ENCODE measurements around the gene FRMD1.

The FRMD1 gene

GRCh38 chr6:168110437-168110836 is 31.4 kb upstream of the FRMD1 start:
- no peak for DNase-seq

DNA sequence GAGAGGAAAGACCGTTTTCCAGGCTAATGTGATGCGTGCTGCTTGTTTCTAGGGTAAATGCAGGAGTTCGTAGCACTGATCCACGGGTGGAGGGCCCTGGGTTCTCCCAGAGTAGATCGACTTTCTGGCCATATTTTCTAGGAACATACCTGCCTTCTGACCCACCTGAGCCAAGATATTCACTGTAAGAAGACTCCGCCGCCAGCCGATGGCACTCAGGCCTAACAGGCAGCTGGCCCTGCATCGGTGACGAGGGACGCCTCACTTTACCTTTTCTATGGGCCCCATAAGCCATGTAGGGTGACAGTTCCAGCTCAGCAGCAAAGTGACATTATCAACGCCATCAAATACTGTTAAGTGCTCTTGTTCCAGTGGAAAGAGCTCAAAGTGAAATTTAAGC is 30.2 kb upstream of the FRMD1 start:
- peak; percentile 2 for DNase-seq

- DNase-seq, result no peak
These were observed 28.4 kb upstream of the FRMD1 start for GRCh38 chr6:168107191-168107983.

GRCh38 chr6:168106633-168107005 is 27.6 kb upstream of the FRMD1 start:
- no peak for DNase-seq

- DNase-seq, result no peak
These were observed 27.0 kb upstream of the FRMD1 start for GRCh38 chr6:168105813-168106632.

- peak; percentile 3 for DNase-seq
These were observed 25.6 kb upstream of the FRMD1 start for GRCh38 chr6:168104636-168105035.

- DNase-seq, result no peak
These were observed 24.2 kb upstream of the FRMD1 start for GRCh38 chr6:168103050-168103830.

- no peak for DNase-seq
These were observed 23.4 kb upstream of the FRMD1 start for GRCh38 chr6:168102315-168102985.

DNA sequence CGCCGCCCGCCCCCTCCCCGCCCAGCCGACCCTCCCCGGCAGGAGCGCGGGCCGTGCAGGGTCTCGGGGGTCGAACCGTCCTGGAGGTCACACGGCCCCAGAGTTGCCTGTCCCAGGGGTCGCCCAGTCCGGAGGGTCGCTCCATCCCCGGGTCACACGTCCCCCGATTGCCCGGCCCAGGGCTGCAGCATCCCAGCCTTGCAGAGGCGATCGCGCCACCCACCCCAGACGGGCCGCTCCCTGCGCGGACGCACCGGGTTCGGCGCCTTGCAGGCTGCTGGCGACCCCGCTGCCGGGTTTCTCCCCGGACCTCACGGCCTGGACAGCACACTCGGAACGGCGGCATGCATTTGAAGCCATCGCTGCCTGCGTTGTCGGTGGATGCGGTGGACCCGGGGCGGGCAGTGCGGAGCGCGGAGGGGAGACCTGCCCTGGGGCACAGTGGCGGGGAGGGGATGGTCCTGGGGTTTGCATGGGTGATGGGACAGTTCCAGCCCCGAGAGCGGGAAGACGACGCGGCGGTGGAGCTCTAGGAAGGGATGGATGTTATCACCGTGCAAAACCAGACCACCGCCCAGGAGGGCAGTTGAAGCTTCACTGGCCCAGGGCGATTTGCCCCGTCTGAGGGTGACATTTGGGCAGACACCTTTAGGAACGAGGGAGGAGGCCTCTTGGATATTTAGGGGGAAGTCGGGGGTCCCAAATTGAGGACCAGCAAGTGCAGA is 22.7 kb upstream of the FRMD1 start:
- no peak for DNase-seq

GRCh38 chr6:168100803-168101589 is 22.0 kb upstream of the FRMD1 start:
- peak; percentile 4 for DNase-seq

- DNase-seq, result peak; percentile 1
These were observed 21.2 kb upstream of the FRMD1 start for GRCh38 chr6:168100011-168100802.

- DNase-seq, result peak; percentile 4
These were observed 20.4 kb upstream of the FRMD1 start for GRCh38 chr6:168099201-168100010.

DNA sequence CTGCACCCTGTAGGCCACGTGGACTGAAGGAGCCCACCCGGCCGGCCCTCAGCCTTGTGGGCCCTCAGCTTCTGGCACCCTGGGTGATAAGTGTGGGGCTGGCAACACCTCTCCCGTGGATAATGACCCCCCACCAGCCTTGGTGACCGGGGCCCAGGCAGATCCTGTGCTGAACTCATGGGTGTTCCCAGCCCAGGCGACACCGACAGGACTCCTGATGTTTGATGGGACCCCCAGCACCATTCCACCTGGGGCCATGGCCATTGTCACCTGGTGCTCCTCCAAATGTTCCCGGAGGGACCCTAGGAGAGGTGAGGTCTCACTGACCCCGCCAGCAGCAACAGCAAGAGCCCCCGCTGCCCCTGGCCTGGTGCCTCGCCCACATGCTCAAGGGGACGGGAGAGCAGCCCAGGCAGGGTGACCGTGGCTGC is 19.4 kb upstream of the FRMD1 start:
- DNase-seq, result no peak

- no peak for DNase-seq
These were observed 18.8 kb upstream of the FRMD1 start for GRCh38 chr6:168097621-168098430.

DNA sequence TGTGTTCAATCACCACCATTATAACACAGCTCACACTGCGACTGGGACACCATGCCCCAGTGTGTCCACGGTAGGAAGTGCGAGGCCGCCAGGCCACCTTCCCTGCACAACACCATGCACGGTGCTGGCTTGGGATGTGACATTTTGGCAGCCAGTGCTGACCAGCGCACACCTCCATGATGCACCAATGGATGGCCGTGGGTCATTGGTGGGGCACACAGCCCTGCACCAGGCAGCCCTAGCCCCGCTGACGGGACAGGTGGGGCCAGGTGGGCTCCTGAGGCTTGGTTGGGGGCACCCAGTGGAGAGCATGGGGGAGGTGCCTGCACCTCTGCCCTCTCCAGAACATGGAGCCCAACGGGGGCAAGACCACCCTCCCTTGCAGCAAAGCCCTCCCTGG is 18.2 kb upstream of the FRMD1 start:
- no peak for DNase-seq

GRCh38 chr6:168096271-168096764 is 17.3 kb upstream of the FRMD1 start:
- no peak for DNase-seq

DNA sequence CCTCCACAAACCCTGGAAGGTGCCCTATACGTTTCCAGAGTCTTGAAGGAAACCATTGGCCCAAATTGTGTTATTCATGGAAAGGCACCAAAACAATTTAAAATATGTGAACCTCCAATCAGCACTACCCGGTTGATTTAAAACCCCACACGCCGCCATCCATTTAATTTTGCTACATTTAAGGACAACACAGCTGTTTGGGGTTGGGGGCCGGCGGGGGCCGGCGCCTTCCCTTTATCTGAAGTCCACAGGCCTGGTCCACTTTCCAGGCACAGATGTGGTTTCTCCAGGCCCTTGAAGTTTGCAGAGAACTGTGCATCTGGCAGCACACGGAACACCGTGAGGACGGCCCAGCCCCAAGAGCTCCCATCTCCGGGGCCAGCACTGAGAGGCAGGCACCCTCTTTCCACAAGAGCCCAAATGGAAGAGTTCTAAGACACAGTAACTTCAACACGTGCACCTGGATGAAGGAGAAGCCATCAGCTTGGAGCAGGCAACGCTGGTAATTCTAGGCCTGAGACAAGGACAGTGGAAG is 16.8 kb upstream of the FRMD1 start:
- no peak for DNase-seq

GRCh38 chr6:168095171-168095691 is 16.2 kb upstream of the FRMD1 start:
- DNase-seq, result no peak

Data from activated naive CD4-positive, alpha-beta T cell treated with anti-CD3 and anti-CD28 coated beads, Interleukin-2, amount 50 U/mL, for 16 hours (primary cell).